Effector CD8-positive, alpha-beta T cell (primary cell): ENCODE measurements around the gene HAUS5.

Experiments used
- DNase-seq: peaks from one replicate; lab custom pipeline; 2025; lab: John Stamatoyannopoulos, UW

HAUS5 gene

GRCh38 chr19:35608251-35608650 is 4.3 kb upstream of the HAUS5 start:
- no peak for DNase-seq

DNA sequence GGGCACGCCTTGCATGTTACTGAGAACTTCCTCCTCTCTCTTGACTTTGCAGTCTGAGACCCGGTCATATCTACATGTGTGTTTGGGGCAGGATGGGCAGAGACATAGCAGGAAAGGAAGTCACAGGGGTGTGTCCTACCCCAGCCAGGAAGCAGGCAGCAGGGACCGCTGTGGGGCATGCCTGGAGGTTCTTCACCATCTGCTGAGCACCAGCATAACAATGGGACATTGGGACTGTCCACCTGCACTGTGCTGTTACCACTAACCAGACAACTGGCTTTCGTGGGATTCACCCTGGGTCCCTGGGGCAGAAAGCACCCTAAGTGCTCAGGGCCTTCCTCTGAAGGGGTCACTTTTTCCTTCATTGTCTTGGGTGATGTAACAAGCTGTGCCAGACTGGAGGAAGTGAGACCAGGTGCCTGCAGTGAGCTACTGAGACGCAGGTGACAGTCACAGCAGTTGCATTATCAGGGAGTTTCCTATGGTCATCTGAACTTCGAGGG is 2.6 kb upstream of the HAUS5 start:
- DNase-seq = no peak

- no peak for DNase-seq
Measured at GRCh38 chr19:35612224-35612558, 344 bp upstream of the HAUS5 start.

DNA sequence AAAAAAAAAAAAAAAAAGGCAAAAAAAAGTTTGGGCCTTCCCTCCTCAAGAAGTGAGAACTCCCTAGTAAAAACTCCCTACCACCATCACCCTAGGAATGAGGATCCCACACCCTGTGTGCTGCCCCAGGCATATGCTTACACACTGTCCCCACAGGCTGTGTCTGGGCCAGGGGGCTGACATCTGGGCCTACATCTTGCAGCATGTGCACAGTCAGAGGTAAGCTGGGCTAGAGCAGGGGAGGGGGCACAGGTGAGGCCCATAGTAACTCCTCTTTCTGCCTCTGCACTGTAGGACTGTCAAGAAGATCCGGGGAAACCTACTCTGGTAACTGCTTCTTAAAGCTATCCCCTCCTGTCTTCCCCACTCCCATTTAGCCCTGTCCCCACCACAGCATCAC is 1.0 kb downstream of the HAUS5 start:
- DNase-seq = no peak

- DNase-seq = no peak
Measured at GRCh38 chr19:35615036-35615435, 2.5 kb downstream of the HAUS5 start.

DNA sequence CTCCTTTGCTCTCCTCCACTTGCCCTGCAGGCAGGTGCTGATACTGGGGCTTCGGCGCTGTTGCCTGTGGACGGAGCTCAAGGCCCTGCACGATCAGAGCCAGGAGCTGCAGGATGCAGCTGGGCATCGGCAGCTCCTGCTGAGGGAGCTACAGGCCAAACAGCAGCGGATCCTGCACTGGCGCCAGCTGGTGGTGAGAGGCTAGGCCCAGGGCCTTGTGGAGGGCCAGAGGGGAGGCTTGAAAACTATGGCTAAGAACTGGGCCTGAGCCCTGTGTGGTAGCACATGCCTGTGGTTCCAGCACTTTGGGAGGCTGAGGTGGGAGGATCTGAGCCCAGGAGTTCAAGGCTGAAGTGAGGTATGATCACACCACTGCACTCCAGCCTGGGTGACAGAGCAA is 6.3 kb downstream of the HAUS5 start:
- no peak for DNase-seq

- DNase-seq = no peak
Measured at GRCh38 chr19:35619290-35619923, 6.9 kb downstream of the HAUS5 start.

DNA sequence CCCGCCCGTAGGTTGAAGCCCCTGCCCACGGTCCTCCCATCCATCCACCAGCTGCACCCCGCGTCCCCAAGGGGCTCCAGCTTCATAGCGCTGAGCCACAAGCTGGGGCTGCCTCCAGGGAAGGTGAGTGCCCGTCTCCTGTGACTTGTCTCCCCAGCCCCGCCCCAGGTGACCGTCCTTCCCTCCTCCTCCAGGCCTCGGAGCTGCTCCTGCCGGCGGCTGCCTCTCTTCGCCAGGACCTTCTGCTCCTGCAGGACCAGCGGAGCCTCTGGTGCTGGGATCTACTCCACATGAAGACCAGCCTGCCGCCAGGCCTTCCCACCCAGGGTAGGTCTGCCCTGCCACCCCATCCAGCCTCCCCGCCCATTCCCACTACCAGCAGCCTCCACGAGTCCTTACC is 7.5 kb downstream of the HAUS5 start:
- DNase-seq = no peak

DNA sequence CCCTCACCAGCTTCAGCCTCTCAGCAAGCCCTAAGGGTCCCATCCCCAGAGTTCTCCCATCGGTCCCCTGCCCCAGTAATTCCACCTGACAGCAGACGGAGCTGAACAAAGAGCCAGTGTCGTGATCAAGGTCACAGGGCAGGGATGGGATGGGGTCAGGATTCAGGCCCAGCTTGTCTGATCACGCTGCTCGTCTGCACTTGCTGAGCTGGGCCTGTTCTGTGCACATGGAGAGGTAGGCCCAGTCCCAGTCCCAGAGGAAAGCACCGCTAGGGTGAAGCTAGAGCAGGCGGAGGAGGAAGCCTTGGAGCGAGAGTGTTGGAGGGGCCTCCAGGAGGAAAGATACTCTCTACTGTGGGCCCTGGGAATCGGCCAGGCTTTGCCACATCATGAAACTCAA is 9.2 kb downstream of the HAUS5 start:
- DNase-seq = no peak

GRCh38 chr19:35622750-35623149 is 10.2 kb downstream of the HAUS5 start:
- no peak for DNase-seq

- no peak for DNase-seq
Measured at GRCh38 chr19:35623327-35624010, 10.9 kb downstream of the HAUS5 start.

DNA sequence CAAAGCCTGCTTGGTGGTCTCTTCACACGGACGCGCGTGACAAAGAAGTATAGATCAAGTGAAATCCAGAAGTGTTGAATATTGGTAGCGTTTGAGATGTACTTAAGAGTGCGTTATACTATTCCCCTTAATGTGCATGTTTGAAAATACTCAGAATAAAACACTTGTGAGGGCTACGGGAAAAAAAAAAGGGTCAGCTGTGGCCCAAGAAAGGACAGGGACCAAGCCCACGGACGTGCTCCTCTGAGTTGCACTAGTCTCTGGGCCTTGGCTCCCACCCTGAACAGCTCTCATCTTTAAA is 15.7 kb downstream of the HAUS5 start:
- DNase-seq = no peak

DNA sequence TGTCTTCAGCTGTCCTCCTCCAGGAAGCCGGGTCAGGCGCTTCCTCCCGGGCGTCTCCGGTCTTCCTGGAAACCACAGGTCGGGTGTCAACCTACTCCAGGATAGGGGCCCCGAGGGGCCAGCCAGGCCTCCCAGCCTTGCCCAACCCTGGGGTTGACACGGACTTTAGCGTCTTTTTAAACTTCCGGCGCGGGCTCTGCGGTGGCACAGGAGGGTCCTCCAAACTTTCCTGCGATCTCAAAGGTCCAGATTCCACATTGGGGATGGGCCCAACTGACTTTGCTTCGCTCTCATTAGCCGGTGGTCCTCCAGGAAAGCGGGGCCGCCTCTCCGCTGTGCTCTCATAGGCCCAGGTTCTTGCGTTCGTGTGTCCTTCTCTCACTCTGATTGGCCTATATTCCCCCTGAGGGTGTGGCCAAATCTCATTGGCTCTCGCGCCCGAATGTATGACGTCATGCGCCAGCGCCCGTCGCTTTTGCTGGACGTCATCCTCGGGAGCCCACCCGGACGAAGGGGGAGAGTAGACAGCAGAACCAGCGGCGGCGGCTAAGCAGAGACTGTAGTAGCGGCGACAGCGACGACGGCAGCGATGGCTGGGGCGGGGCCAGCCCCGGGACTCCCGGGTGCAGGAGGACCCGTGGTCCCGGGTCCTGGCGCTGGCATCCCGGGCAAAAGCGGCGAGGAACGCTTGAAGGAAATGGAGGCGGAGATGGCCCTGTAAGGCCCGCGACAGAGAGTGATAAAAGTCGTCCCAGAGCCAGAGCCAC is 16.2 kb downstream of the HAUS5 start, which contains the start of gene RBM42:
Gene RBM42 (plus strand): TSS at position 472 of the 767 bp plus-strand sequence. CDS start 118 bp downstream, at position 590.
- DNase-seq = peak; percentile 98

- DNase-seq = no peak
Measured at GRCh38 chr19:35629332-35629633, 16.7 kb downstream of the HAUS5 start.

- no peak for DNase-seq
Measured at GRCh38 chr19:35633727-35634440, 21.3 kb downstream of the HAUS5 start.

DNA sequence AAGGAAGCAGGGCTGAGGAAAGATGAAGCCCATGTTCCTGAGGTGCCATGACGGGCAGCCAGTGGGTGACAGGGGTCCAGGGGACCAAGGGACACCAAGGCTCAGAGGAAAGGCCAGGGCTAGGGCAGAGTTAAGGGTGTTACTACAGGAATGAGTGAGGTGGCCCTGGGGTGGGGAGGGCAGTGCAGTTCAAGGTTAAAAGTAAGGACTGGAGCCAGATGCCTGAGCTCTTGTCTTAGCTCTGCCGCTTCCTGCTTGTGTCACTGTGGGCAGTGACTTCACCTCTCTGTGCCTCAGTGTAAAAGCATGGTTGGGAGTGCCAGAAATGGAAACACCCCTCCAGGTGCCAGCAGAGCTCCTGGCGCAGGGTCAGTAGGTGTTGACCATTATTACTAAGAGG is 24.1 kb downstream of the HAUS5 start:
- no peak for DNase-seq

DNA sequence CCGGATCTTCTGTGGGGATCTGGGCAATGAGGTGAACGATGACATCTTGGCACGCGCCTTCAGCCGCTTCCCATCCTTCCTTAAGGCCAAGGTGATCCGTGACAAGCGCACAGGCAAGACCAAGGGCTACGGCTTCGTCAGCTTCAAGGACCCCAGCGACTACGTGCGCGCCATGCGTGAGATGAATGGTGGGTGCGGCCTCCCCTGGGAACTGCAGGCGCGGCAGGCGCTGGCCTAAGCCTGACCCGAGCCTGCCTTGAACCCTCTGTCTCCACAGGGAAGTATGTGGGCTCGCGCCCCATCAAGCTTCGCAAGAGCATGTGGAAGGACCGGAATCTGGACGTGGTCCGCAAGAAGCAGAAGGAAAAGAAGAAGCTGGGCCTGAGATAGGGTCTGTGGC is 24.6 kb downstream of the HAUS5 start:
- no peak for DNase-seq

DNA sequence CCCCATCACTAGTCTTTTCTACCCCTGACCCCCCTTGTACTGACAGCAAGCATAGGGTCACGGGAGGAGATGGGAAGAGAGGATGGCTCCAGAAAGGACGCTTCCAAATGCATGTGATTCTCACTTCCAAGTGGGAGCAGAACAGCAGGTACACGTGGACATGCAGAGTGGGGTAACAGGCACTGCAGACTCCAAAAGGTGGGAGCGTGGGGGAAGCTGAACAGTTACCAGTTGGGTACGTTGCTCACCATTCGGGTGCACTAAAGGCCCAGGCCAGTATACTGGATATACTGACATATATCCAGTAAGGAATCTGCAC is 26.7 kb downstream of the HAUS5 start:
- no peak for DNase-seq

GRCh38 chr19:35639863-35640262 is 27.3 kb downstream of the HAUS5 start:
- no peak for DNase-seq

- DNase-seq = peak; percentile 52
Measured at GRCh38 chr19:35641515-35642151, 29.1 kb downstream of the HAUS5 start, which contains the start of gene ETV2. ETV2 (plus strand) TSS chr19:35641745; CDS start chr19:35642461, 716 bp downstream.

DNA sequence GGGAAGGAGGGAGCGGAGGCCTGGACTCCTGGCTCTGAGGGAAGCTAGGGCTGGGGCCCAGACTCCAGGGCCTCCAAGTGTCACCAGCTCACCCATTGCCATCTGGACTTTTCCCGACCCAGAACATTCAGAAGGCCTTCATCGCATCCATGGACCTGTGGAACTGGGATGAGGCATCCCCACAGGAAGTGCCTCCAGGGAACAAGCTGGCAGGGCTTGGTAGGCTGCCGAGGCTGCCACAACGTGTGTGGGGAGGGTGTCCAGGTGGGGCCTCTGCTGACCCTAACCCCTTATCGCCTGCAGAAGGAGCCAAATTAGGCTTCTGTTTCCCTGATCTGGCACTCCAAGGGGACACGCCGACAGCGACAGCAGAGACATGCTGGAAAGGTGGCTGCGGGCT is 29.8 kb downstream of the HAUS5 start:
- DNase-seq = no peak

- DNase-seq = no peak
Measured at GRCh38 chr19:35642798-35643254, 30.3 kb downstream of the HAUS5 start.
